ENCODE results near the gene CHST15.

CHST15 gene

GRCh38 chr10:124057601-124058000, 35.8 kb downstream of the CHST15 start:
- H3K27ac ChIP-seq (ENCODE audit: low read length), result no peak overlapping the region
- H3K9ac ChIP-seq (ENCODE audit: low read depth, low read length), result no peak overlapping the region
- H3K27me3 ChIP-seq (ENCODE audit: insufficient read depth, low read length), result no peaks in the 10 kb centered on the region
- no peak overlapping the region for H3K4me3 ChIP-seq (ENCODE audit: low read length)
- peaks cover 4% of the 10 kb centered on the region; the same call in 1 of the 2 replicates for H3K4me1 ChIP-seq (ENCODE audit: insufficient read depth, low read length)
- H3K9me3 ChIP-seq (ENCODE audit: insufficient read depth, low read depth, low read length), result no peaks in the 10 kb centered on the region
- H3K36me3 ChIP-seq (ENCODE audit: insufficient read depth, low read depth, low read length), result no peaks in the 10 kb centered on the region

- H3K27ac ChIP-seq (ENCODE audit: low read length), result no peak overlapping the region
- H3K9ac ChIP-seq (ENCODE audit: low read depth, low read length), result no peak overlapping the region
- H3K36me3 ChIP-seq (ENCODE audit: insufficient read depth, low read depth, low read length), result no peaks in the 10 kb centered on the region
Measured at GRCh38 chr10:124056337-124056980, 36.9 kb downstream of the CHST15 start.

GRCh38 chr10:124053971-124054370, 39.4 kb downstream of the CHST15 start:
- Histone ChIP-seq H3K9ac (ENCODE audit: low read depth, low read length) (no peak overlapping the region), H3K27me3 (ENCODE audit: insufficient read depth, low read length) (no peaks in the 10 kb centered on the region), H3K4me1 (ENCODE audit: insufficient read depth, low read length) (peaks cover 6% of the 10 kb centered on the region), H3K27ac (ENCODE audit: low read length) (no peak overlapping the region), H3K4me3 (ENCODE audit: low read length) (no peak overlapping the region), H3K36me3 (ENCODE audit: insufficient read depth, low read depth, low read length) (no peaks in the 10 kb centered on the region), H3K9me3 (ENCODE audit: insufficient read depth, low read depth, low read length) (no peaks in the 10 kb centered on the region)

More at GRCh38 chr10:124056337-124056980, 36.9 kb downstream of the CHST15 start:
- peaks cover 4% of the 10 kb centered on the region; the same call in 1 of the 2 replicates for H3K4me1 ChIP-seq (ENCODE audit: insufficient read depth, low read length)
- H3K27me3 ChIP-seq (ENCODE audit: insufficient read depth, low read length), result no peaks in the 10 kb centered on the region
- H3K9me3 ChIP-seq (ENCODE audit: insufficient read depth, low read depth, low read length), result no peaks in the 10 kb centered on the region
- H3K4me3 ChIP-seq (ENCODE audit: low read length), result no peak overlapping the region

- Histone ChIP-seq H3K36me3 (ENCODE audit: insufficient read depth, low read depth, low read length) (no peaks in the 10 kb centered on the region), H3K27ac (ENCODE audit: low read length) (no peak overlapping the region), H3K9me3 (ENCODE audit: insufficient read depth, low read depth, low read length) (no peaks in the 10 kb centered on the region), H3K27me3 (ENCODE audit: insufficient read depth, low read length) (no peaks in the 10 kb centered on the region), H3K4me1 (ENCODE audit: insufficient read depth, low read length) (peaks cover 14% of the 10 kb centered on the region), H3K4me3 (ENCODE audit: low read length) (no peak overlapping the region), H3K9ac (ENCODE audit: low read depth, low read length) (no peak overlapping the region)
Measured at GRCh38 chr10:124052561-124052960, 40.8 kb downstream of the CHST15 start.

GRCh38 chr10:124050021-124051015, 43.1 kb downstream of the CHST15 start:
- H3K36me3 ChIP-seq (ENCODE audit: insufficient read depth, low read depth, low read length), result no peaks in the 10 kb centered on the region
- no peaks in the 10 kb centered on the region for H3K27me3 ChIP-seq (ENCODE audit: insufficient read depth, low read length)
- no peak overlapping the region for H3K9ac ChIP-seq (ENCODE audit: low read depth, low read length)
- H3K4me1 ChIP-seq (ENCODE audit: insufficient read depth, low read length), result peaks cover 14% of the 10 kb centered on the region
- no peak overlapping the region for H3K27ac ChIP-seq (ENCODE audit: low read length)
- no peak overlapping the region for H3K4me3 ChIP-seq (ENCODE audit: low read length)
- no peaks in the 10 kb centered on the region for H3K9me3 ChIP-seq (ENCODE audit: insufficient read depth, low read depth, low read length)

GRCh38 chr10:124049484-124049883, 43.9 kb downstream of the CHST15 start:
- Histone ChIP-seq H3K27me3 (ENCODE audit: insufficient read depth, low read length) (no peaks in the 10 kb centered on the region), H3K4me3 (ENCODE audit: low read length) (no peak overlapping the region), H3K4me1 (ENCODE audit: insufficient read depth, low read length) (peaks cover 14% of the 10 kb centered on the region), H3K36me3 (ENCODE audit: insufficient read depth, low read depth, low read length) (no peaks in the 10 kb centered on the region), H3K9me3 (ENCODE audit: insufficient read depth, low read depth, low read length) (no peaks in the 10 kb centered on the region), H3K9ac (ENCODE audit: low read depth, low read length) (no peak overlapping the region), H3K27ac (ENCODE audit: low read length) (no peak overlapping the region)

GRCh38 chr10:124048371-124049290, 44.8 kb downstream of the CHST15 start:
- Histone ChIP-seq H3K27me3 (ENCODE audit: insufficient read depth, low read length) (no peaks in the 10 kb centered on the region), H3K4me3 (ENCODE audit: low read length) (no peak overlapping the region), H3K9me3 (ENCODE audit: insufficient read depth, low read depth, low read length) (no peaks in the 10 kb centered on the region), H3K4me1 (ENCODE audit: insufficient read depth, low read length) (peaks cover 11% of the 10 kb centered on the region), H3K27ac (ENCODE audit: low read length) (no peak overlapping the region), H3K9ac (ENCODE audit: low read depth, low read length) (no peak overlapping the region), H3K36me3 (ENCODE audit: insufficient read depth, low read depth, low read length) (no peaks in the 10 kb centered on the region)

GRCh38 chr10:124047427-124048152, 45.8 kb downstream of the CHST15 start:
- H3K27me3 ChIP-seq (ENCODE audit: insufficient read depth, low read length), result no peaks in the 10 kb centered on the region
- no peaks in the 10 kb centered on the region for H3K36me3 ChIP-seq (ENCODE audit: insufficient read depth, low read depth, low read length)
- no peaks in the 10 kb centered on the region for H3K9me3 ChIP-seq (ENCODE audit: insufficient read depth, low read depth, low read length)
- peaks cover 11% of the 10 kb centered on the region for H3K4me1 ChIP-seq (ENCODE audit: insufficient read depth, low read length)
- no peak overlapping the region for H3K9ac ChIP-seq (ENCODE audit: low read depth, low read length)
- H3K27ac ChIP-seq (ENCODE audit: low read length), result no peak overlapping the region
- no peak overlapping the region for H3K4me3 ChIP-seq (ENCODE audit: low read length)

- Histone ChIP-seq H3K27me3 (ENCODE audit: insufficient read depth, low read length) (no peaks in the 10 kb centered on the region), H3K27ac (ENCODE audit: low read length) (no peak overlapping the region), H3K4me1 (ENCODE audit: insufficient read depth, low read length) (peaks cover 11% of the 10 kb centered on the region), H3K9ac (ENCODE audit: low read depth, low read length) (no peak overlapping the region), H3K9me3 (ENCODE audit: insufficient read depth, low read depth, low read length) (no peaks in the 10 kb centered on the region), H3K36me3 (ENCODE audit: insufficient read depth, low read depth, low read length) (peaks cover 5% of the 10 kb centered on the region; the same call in 1 of the 2 replicates), H3K4me3 (ENCODE audit: low read length) (no peak overlapping the region)
Measured at GRCh38 chr10:124045801-124046355, 47.5 kb downstream of the CHST15 start.

GRCh38 chr10:124045276-124045675, 48.1 kb downstream of the CHST15 start:
- H3K27ac ChIP-seq (ENCODE audit: low read length), result no peak overlapping the region
- H3K9me3 ChIP-seq (ENCODE audit: insufficient read depth, low read depth, low read length), result no peaks in the 10 kb centered on the region
- no peak overlapping the region for H3K4me3 ChIP-seq (ENCODE audit: low read length)
- no peaks in the 10 kb centered on the region for H3K27me3 ChIP-seq (ENCODE audit: insufficient read depth, low read length)
- H3K36me3 ChIP-seq (ENCODE audit: insufficient read depth, low read depth, low read length), result peaks cover 5% of the 10 kb centered on the region; the same call in 1 of the 2 replicates
- H3K9ac ChIP-seq (ENCODE audit: low read depth, low read length), result no peak overlapping the region
- H3K4me1 ChIP-seq (ENCODE audit: insufficient read depth, low read length), result peaks cover 11% of the 10 kb centered on the region

All from iPS-20b (cell line).